ENCODE measurements around the gene THSD7B.

The THSD7B gene

GRCh38 chr2:137706786-137707613, 941.7 kb downstream of the THSD7B start:
- DNase-seq (ENCODE audit: low spot score), result no peak

- DNase-seq (ENCODE audit: low spot score), result no peak
Measured at GRCh38 chr2:137708311-137708710, 943.0 kb downstream of the THSD7B start.

GRCh38 chr2:137715731-137716191, 950.4 kb downstream of the THSD7B start:
- no peak for DNase-seq (ENCODE audit: low spot score)

- DNase-seq (ENCODE audit: low spot score), result no peak
Measured at GRCh38 chr2:137718786-137719185, 953.4 kb downstream of the THSD7B start.

- DNase-seq (ENCODE audit: low spot score), result no peak
Measured at GRCh38 chr2:137721733-137722132, 956.4 kb downstream of the THSD7B start.

GRCh38 chr2:137724912-137725311, 959.6 kb downstream of the THSD7B start:
- DNase-seq (ENCODE audit: low spot score), result no peak

Data from D341Med (cell line).